HG02943 (cell line): ENCODE results near the gene TMEM121B.

Source experiments
- ATAC-seq: cut with Tn5 transposase; IDR thresholded peaks from one replicate; pipeline ENCODE4 v1.9.1; 2021; ENCODE audit warnings: mild to moderate bottlenecking, low read depth, moderate library complexity; ENCODE audit not compliant: unreplicated experiment

TMEM121B gene

DNA sequence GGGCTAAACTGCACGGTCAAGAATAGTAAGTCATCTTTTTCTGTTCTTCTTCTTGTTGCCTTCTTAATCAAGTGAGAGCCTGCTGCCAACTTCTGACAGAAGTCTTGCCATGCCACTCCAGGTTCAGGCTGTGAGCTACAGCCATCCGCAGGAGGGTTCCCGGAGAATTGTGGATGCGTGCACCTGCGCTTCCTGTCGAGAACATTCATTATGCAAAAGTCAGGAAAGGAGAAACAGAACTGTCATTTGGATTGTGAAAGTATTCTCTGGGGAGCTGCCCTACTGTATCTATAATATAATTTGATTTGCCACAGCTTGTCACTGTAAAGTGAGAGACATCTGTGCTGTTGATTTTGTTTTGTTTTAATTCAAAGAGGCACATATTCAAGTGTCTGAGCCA is 24.1 kb downstream of the TMEM121B start:
- ATAC-seq = no peak

DNA sequence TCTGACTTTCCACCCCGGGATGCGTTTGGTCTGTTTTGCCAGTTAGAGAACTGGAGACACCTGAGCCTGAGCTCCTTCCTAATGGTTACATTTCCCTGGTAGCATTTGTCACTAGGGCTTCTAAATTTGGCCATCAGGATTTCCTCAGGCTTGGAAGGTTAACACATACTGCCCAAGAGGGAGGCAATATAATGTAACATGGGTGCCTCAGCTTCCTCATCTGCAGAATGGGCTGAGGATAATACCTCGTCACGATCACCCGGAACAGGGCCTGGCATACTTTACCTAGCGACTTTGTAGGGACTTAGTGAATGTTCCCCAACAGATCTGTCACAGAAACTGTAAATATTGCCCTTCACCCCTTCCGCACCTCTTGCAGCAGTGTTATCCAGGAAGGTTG is 25.1 kb downstream of the TMEM121B start:
- ATAC-seq = no peak

DNA sequence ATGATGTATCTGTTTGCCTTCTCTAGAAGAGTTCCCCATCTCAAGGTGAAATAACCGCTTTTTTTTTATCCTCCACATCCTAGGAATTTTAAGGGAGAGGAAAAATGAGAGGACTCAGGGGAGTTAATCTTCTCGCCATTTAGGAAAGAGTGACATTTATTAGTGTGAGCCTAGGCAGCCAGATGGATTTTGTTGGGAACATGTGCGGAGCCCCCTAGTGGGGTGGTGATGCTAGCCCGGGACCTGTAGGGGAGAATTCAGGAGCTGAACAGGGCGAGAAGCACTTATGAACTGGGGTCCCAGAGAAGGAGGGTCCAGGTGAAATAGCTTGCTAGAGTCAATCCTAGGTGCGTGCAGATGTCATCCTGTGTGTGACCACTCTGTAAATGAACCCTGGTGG is 25.6 kb downstream of the TMEM121B start:
- ATAC-seq = no peak

DNA sequence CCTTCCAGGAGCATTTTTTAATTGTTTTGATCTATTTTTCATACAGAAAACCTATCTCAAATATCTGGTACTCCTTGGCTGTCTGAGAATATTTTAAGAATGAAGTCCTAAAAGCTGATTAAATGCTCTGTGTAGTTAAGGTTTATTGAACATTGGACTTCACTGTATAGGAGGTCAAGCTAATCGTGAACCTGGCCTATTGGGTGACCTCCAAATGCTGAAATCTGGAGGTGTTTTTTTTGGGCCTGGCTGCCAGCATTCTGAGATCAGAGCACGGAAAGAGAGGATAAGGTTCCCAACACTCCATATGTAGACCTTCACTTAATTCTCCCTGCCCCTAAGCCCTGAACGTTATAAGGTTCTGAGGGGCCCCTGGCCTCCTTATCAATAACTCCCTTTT is 28.1 kb downstream of the TMEM121B start:
- no peak for ATAC-seq

DNA sequence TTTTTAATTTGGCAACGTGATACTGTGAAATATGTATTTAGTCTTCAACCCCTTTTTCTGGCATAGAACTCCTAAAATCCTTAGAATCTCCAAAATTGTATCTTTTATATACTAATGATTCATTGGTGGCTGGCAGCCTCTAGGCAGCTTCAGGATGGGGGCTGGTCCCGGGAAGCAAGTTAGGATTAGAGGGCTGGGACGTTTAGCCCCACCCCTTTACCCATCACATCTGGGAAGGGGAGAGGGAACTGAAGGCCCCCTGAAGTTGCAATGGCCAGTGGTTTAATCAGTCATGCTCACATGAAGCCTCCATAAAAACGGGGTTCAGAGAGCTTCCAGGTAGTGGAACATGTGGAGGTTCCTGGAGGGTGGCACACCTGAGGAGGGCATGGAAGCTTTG is 29.3 kb downstream of the TMEM121B start:
- no peak for ATAC-seq

DNA sequence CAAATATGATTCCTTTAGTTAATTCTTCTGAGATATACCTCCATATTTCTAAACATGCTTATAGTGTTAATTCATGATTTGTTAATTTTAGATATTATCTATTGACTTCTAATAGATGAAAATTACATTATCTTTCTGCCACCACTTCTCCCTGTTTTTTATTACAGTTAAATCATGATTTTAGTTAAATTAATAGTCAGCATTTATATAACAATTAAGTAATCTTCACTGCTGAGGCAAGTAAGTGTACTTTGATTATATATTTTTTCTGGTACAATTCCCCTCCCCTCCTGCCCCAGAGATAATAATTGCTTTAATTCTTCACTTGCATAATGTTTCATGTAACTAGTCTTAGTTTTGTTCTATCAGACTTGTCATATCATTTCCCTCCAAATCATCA is 30.6 kb downstream of the TMEM121B start:
- no peak for ATAC-seq

DNA sequence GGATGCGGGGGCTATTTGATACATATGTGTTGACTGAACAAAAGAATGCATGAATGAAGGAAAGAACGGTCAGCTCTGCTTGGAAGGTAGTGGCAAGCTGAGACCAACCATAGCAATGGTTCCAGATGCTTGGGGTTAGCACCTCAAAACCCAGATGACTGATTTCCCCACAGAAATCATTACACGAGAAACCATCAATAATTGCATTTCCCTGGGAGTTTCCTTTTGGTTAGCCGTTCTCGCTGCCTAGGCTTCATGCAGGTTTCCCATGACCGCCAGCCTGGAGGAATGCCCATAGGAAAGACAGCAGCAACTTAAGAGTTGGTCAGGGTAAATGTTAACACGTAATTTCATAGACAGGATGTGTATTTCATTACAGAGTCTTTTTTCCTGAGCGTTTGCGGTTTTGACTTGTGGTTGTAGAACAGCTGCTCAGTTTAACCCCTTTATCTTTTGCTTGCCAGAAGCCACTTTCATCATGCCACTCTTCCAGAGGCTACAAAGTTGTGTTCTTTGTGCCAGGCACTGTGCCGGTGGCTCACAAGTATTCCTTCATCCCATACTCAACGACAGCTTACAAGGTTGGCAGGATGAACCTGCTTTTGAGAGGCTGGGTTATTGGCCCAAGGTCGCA is 33.5 kb downstream of the TMEM121B start:
- ATAC-seq = peak; percentile 36

DNA sequence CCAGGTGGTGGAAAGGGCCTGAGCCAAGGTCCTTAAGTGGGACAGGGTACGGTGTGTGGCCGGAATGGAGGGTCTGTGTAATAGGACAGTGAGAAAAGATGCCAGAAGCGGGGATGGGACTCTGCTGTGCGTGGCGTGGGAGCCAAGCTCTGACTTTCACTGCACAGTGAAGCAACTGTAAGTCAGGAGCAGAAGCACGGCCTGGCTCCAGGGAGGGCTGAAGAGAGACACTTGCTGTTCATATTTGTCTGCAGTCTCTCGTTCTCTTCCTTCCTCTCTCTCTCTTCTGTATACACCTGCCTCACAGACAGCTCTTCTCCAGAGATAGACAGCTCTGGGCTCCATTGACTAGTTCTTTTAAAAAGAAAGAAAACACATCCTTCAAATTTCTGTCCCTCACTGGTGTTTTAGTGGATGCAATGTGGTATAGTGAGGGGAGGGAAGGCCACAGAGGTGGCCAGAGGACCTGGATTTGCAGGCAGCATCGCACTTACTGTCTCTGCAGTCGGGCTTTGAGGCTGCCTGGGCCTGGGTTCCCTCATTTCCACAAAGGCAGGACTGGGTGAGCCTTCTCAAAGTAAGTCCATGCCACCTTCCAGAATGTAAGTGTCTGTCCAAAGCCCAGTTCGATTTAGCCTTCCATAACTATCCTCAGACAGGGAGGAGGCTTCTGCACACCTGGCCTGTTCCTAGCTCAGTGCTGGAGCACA is 34.2 kb downstream of the TMEM121B start:
- no peak for ATAC-seq

DNA sequence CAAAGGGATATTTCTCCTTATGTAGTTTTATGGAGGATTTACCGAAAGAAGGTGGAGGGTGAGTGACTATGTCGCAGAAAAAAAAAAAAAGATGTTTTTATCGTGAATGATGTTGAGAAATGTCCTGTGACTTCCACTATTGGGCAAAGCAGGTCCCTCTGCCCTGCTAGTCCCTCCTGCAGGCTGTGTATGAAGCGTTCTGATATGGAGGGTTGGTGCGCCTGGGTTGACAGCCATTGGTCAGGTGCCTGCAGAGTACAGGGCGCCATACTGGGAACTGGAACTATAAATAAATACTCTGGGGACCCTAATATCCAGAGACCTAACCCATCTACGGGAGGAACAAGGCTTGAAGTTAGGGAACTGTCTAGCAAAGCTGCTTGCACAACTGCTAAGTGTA is 34.9 kb downstream of the TMEM121B start:
- no peak for ATAC-seq

DNA sequence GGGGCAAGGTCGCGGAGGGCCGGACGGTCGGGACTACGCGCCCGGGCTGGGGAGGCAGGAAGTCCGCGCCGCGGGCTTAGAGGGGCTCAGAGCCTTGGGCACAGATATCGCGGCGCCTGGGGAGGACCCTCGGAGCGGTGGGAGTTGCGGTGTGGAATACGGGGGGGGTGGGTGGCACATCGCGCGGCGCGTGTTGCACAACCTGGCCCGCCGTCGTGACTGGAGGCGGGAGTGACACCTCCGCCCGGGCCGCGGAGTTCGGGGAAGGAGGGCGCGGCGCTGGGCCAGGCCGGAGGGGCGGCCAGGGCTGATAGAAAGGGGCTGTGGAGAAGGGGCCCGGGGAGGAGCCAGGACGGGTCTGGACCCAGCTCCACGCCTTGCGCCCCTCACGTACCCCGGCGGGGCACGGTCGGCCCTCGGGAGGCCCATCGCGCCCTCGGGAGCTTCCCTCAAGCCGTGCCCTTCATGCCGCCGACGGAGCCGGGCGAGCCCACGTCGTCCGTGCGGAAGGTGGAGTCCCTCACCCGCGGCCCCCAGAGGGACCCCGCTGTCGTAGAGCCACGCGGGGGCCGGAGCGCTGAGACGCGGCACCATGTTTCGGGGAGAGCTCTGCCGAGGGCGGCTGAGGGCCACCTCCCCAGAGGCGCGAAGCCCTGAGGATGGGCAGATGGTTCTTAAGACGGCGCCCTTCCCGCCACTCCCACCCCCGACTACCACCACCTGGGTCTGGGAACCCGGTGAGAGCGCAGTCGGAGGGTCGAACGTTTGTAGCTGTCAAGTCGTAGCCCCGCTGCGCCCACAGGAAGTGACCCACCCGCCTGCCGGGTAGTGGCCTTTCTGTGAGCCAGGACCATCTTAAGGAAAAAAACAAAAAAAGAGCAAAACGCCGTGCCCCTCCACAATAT is 35.6 kb downstream of the TMEM121B start:
- peak; percentile 4 for ATAC-seq

DNA sequence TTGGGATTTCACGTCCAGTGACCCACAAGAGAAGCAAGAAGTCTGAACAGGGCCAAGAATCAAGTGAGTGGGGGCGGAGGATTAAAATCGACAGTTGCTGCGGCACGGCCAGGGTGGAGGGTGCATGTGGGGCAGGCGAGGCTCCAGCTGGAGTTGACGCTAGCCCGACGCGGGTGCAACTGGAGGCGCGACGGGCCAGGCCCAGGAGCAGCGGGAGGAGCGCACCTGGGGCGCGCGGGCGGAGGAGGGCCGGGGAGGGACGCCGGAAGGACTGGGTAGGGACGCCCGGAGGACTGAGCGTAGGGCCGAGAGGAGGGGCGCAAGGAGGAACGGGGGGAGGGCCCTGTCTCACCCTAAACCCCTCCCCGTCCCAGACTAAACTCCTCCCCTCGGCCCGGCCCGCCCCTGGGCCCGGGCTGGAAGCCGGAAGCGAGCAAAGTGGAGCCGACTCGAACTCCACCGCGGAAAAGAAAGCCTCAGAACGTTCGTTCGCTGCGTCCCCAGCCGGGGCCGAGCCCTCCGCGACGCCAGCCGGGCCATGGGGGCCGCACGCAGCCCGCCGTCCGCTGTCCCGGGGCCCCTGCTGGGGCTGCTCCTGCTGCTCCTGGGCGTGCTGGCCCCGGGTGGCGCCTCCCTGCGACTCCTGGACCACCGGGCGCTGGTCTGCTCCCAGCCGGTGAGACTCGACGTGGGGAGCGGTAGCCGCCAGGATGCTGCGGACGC is 36.4 kb downstream of the TMEM121B start, which contains the start of gene IL17RA:
Gene IL17RA (plus strand): TSS at position 447 of the 723 bp plus-strand sequence. CDS start 92 bp downstream, at position 539.
- peak; percentile 85 for ATAC-seq

DNA sequence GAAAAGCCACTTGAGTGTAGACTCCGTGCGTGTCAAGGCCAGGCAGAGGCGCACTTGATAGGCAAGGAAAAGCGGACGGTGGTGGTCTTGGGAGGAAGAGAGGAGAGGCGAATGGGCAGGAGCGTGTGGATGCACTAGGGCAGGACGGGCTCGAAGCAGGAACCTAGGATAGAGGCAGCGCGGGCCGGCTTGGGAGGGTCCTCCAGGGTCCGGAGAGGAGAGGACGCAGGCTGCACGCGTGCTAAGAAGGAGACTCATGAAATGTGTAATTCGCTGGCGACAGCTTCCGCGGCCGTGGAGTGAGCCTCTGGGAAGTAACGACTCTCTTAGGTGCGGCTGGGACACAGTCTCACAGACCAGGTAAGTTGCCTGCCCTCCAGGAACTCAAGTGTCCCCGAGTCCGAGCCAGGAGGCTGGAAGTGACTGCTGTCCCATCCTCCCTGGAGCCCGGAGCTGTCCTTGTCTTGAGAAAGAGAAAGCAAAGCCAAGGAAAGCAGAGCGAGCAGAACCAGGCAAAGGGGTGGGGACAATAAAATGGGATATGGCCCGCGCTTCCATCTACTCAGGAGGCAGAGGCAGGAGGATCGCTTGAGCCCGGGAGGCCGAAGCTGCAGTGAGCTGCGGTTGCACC is 37.2 kb downstream of the TMEM121B start:
- ATAC-seq = no peak

DNA sequence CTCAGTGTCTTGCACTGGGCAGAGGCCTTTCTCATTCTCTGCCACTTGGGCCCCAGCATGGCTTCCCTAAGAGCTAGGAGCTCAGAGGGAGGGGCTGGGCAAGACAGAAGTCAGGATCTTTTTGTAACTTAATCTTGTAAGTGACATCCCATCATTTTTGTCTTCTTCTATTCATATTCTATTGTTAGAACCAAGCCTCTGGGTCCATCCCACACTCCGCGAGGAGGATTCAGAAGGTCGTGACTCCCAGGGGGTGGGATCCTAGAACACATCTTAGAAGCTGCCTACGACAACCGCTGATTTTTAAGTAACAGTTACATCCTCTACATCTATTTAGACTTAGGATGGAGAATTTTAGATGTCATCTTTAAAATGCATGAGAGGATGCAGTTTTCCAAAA is 37.9 kb downstream of the TMEM121B start:
- no peak for ATAC-seq

DNA sequence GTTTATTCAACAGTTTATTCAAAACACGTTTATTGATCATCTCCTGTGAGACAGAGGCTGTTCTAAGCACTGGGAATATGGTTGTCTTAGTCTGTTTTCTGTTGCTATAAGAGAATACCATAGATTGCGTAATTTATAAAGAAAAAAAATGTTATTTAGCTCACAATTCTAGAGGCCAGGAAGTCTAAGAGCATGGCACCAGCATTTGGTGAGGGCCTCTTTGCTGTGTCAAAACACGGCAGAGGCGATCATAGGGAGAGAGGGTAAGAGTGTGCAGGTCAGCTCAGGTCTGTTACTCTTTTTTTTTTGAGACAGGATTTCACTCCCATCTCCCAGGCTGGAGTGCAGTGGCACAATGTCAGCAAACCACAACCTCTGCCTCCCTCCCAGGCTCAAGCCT is 41.6 kb downstream of the TMEM121B start:
- ATAC-seq = no peak

DNA sequence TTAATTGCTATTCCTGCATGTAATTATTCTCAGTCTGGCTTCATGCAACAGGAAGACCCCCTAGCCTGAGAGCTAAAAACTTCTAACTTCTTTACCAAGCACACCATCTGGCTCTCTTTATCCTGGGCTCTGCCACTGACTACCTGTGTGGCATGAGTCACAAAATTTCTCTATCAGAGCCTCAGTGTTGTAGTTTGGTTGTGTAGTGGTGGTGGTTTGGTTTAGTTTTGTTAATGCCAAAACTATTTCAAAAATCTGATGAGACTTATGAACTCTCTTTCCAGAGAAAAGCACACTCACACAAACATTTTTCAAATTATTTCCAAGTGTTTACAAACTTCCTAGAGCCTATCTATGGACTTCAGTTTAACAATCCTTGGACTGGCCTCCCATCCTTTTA is 43.9 kb downstream of the TMEM121B start:
- ATAC-seq = no peak

DNA sequence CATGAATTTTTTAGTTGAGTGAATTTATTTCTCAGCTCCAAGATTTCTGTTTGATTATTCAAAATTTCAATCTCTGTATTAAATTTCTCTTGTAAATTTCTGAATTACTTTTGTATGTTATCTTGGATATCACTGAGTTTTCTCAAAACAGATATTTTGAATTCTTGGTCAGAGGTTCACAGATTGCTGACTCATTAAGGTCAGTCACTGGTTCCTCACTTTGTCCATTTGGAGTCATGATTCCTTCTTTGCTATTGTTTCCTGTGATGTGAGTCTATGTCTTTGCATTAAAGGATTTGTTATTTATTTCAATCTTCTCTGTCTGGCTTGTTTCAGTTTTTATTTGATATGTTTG is 46.5 kb downstream of the TMEM121B start:
- ATAC-seq = no peak

DNA sequence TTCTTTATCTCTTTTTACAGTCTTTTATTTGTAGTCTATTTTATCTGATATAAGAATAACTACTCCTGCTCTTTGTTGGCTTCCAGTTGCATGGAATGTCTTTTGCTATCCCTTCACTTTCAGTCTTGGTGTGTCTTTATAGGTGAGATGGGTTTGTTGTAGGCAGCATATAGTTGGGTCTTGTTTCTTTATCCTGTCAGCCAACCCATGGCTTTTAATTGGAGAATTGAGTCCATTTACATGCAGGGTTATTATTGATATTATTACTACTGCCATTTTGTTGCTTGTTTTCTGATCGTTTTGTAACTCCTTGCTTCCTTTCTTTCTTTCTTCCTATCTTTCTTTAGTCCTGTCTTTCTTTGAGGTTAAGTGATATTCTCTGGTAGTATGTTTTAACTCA is 48.3 kb downstream of the TMEM121B start:
- no peak for ATAC-seq
